ENCODE data around the gene NELFB. TPM values are rescaled to one million over a fixed set of nuclear protein-coding genes. Genes with fewer than 3 reads are reported as not detected.
A peak's percentile ranks its signal among the peaks of the same experiment; 100 is the strongest.

Gene NELFB
- total and polyA plus RNA-seq, 3 donors from 2014 or later = 55.0 to 76.7 (median 60.9) TPM

- Histone ChIP-seq H3K4me1 (peaks cover 36% of the 10 kb centered on the region), H3K27me3 (no peaks in the 10 kb centered on the region), H3K27ac (peak overlapping the region in 1 of 2 donors; percentile 19), H3K4me3 (no peak overlapping the region), H3K9me3 (no peaks in the 10 kb centered on the region), H3K36me3 (ENCODE audit: low read depth, missing control alignments) (no peaks in the 10 kb centered on the region)
- WGBS, 2 donors = 29 to 30% methylated on average over 6 to 8 of the region's 8 CpGs
- no peak for TF ChIP-seq POLR2A (IDR thresholded peaks at IDR 0.05)
- TF ChIP-seq CTCF (IDR thresholded peaks at IDR 0.05) = no peak
- intact Hi-C loops (cut with DNase I; ENCODE audit: low total_unique reads) = no loop called here
- no peak for DNase-seq
Observed at GRCh38 chr9:137305798-137306065, 50.6 kb downstream of the NELFB start.

- WGBS, 2 donors = 43 to 45% methylated on average over 9 to 20 of the region's 30 CpGs
- TF ChIP-seq POLR2A (IDR thresholded peaks at IDR 0.05) (no peak), CTCF (IDR thresholded peaks at IDR 0.05) (no peak)
- Histone ChIP-seq H3K9me3 (no peaks in the 10 kb centered on the region), H3K36me3 (ENCODE audit: low read depth, missing control alignments) (no peaks in the 10 kb centered on the region), H3K27ac (peak overlapping the region in 1 of 2 donors; percentile 19), H3K27me3 (no peaks in the 10 kb centered on the region), H3K4me3 (no peak overlapping the region), H3K4me1 (peaks cover 36% of the 10 kb centered on the region)
- DNase-seq = no peak
- intact Hi-C loops (cut with DNase I; ENCODE audit: low total_unique reads) = no loop called here
Observed at GRCh38 chr9:137306066-137306849, 51.1 kb downstream of the NELFB start.

- Histone ChIP-seq H3K27me3 (no peaks in the 10 kb centered on the region), H3K36me3 (ENCODE audit: low read depth, missing control alignments) (no peaks in the 10 kb centered on the region), H3K9me3 (no peaks in the 10 kb centered on the region), H3K27ac (no peak overlapping the region), H3K4me1 (peaks cover 36% of the 10 kb centered on the region), H3K4me3 (no peak overlapping the region)
- 38 to 80% methylated on average over 1 to 15 of the region's 23 CpGs for WGBS, 2 donors
- no peak for DNase-seq
- intact Hi-C loops (cut with DNase I; ENCODE audit: low total_unique reads) = no loop called here
- TF ChIP-seq POLR2A (IDR thresholded peaks at IDR 0.05) (no peak), CTCF (IDR thresholded peaks at IDR 0.05) (no peak)
Observed at GRCh38 chr9:137306850-137307254, 51.7 kb downstream of the NELFB start.

GRCh38 chr9:137307255-137308056 lies 52.3 kb downstream of the NELFB start:
- TF ChIP-seq CTCF (IDR thresholded peaks at IDR 0.05) = no peak
- no peak for TF ChIP-seq POLR2A (IDR thresholded peaks at IDR 0.05)
- no peak for DNase-seq
- H3K4me3 ChIP-seq = no peak overlapping the region
- no peaks in the 10 kb centered on the region for H3K9me3 ChIP-seq
- H3K4me1 ChIP-seq = peaks cover 36% of the 10 kb centered on the region
- WGBS, 2 donors = 50 to 75% methylated on average over 4 to 28 of the region's 30 CpGs
- intact Hi-C loops (cut with DNase I; ENCODE audit: low total_unique reads) = no loop called here
- H3K27me3 ChIP-seq = no peaks in the 10 kb centered on the region
- no peak overlapping the region for H3K27ac ChIP-seq
- H3K36me3 ChIP-seq (ENCODE audit: low read depth, missing control alignments) = no peaks in the 10 kb centered on the region

Data from testis (tissue), 3 donors.